HG03378 (cell line): ENCODE results near the gene WFDC1.
"Not testable (repeated sequence)": the region's sequence is repeated elsewhere in the genome, so short reads cannot be mapped to it uniquely, and the experiment has no call there.

Experiments used
- ATAC-seq: cut with Tn5 transposase; IDR thresholded peaks from one replicate; pipeline ENCODE4 v1.9.1; 2021; ENCODE audit warnings: mild to moderate bottlenecking, moderate library complexity; ENCODE audit not compliant: unreplicated experiment

WFDC1 gene

GRCh38 chr16:84324434-84325262 lies 30.0 kb downstream of the WFDC1 start:
- no peak for ATAC-seq

GRCh38 chr16:84326545-84326944 lies 31.9 kb downstream of the WFDC1 start:
- no peak for ATAC-seq

- no peak for ATAC-seq
These were observed 33.3 kb downstream of the WFDC1 start for GRCh38 chr16:84327926-84328505.

- no peak for ATAC-seq
These were observed 34.3 kb downstream of the WFDC1 start for GRCh38 chr16:84329016-84329415.

GRCh38 chr16:84329843-84330684 lies 35.4 kb downstream of the WFDC1 start:
- ATAC-seq, result no peak

GRCh38 chr16:84330685-84331050 lies 36.0 kb downstream of the WFDC1 start:
- ATAC-seq, result no peak

- no peak for ATAC-seq
These were observed 37.5 kb downstream of the WFDC1 start for GRCh38 chr16:84331998-84332780.

GRCh38 chr16:84332975-84333684 lies 38.5 kb downstream of the WFDC1 start:
- ATAC-seq, result no peak

- no peak for ATAC-seq
These were observed 39.4 kb downstream of the WFDC1 start for GRCh38 chr16:84334058-84334457.

GRCh38 chr16:84334482-84334881 lies 39.8 kb downstream of the WFDC1 start:
- no peak for ATAC-seq

GRCh38 chr16:84337236-84337635 lies 42.6 kb downstream of the WFDC1 start:
- not testable (repeated sequence) for ATAC-seq

- ATAC-seq, result no peak
These were observed 44.6 kb downstream of the WFDC1 start for GRCh38 chr16:84339311-84339710.

- ATAC-seq, result no peak
These were observed 45.1 kb downstream of the WFDC1 start for GRCh38 chr16:84339766-84340165.

- ATAC-seq, result no peak
These were observed 45.8 kb downstream of the WFDC1 start for GRCh38 chr16:84340325-84341040.

- ATAC-seq, result no peak
These were observed 47.0 kb downstream of the WFDC1 start for GRCh38 chr16:84341528-84342295.

GRCh38 chr16:84343800-84344199 lies 49.1 kb downstream of the WFDC1 start:
- ATAC-seq, result not testable (repeated sequence)

- ATAC-seq, result no peak
These were observed 50.1 kb downstream of the WFDC1 start for GRCh38 chr16:84344781-84345180.

- no peak for ATAC-seq
These were observed 52.5 kb downstream of the WFDC1 start for GRCh38 chr16:84347161-84347560.

- no peak for ATAC-seq
These were observed 53.8 kb downstream of the WFDC1 start for GRCh38 chr16:84348386-84348888.
